SKM-1 (cell line): ENCODE data around the gene MIGA2.

Source experiments
- DNase-seq: peaks from one replicate; lab custom pipeline; 2025; ENCODE audit not compliant: unreplicated experiment; lab: John Stamatoyannopoulos, UW

The MIGA2 gene

GRCh38 chr9:129070696-129071525 lies 34.5 kb downstream of the MIGA2 start:
- no peak for DNase-seq

GRCh38 chr9:129071526-129072126 lies 35.2 kb downstream of the MIGA2 start:
- no peak for DNase-seq

- no peak for DNase-seq
Measured at GRCh38 chr9:129072171-129072570, 35.7 kb downstream of the MIGA2 start.

GRCh38 chr9:129073404-129073803 lies 37.0 kb downstream of the MIGA2 start:
- no peak for DNase-seq

- DNase-seq, result no peak
Measured at GRCh38 chr9:129074106-129074505, 37.7 kb downstream of the MIGA2 start.

- no peak for DNase-seq
Measured at GRCh38 chr9:129075996-129076639, 39.7 kb downstream of the MIGA2 start.

- no peak for DNase-seq
Measured at GRCh38 chr9:129076640-129077037, 40.2 kb downstream of the MIGA2 start.

GRCh38 chr9:129077236-129077635 lies 40.8 kb downstream of the MIGA2 start:
- no peak for DNase-seq

- DNase-seq, result no peak
Measured at GRCh38 chr9:129078691-129079503, 42.5 kb downstream of the MIGA2 start.

- no peak for DNase-seq
Measured at GRCh38 chr9:129079829-129080228, 43.4 kb downstream of the MIGA2 start.

GRCh38 chr9:129080298-129080600 lies 43.8 kb downstream of the MIGA2 start:
- no peak for DNase-seq

GRCh38 chr9:129080601-129081387 lies 44.4 kb downstream of the MIGA2 start, which contains the start of gene DOLPP1:
Gene DOLPP1, plus strand, starts transcription at chr9:129081111. Its CDS starts 21 bp downstream, at chr9:129081132.
- peak; percentile 95 for DNase-seq

GRCh38 chr9:129081388-129081904 lies 45.0 kb downstream of the MIGA2 start:
- no peak for DNase-seq

GRCh38 chr9:129084087-129084486 lies 47.7 kb downstream of the MIGA2 start:
- no peak for DNase-seq

- no peak for DNase-seq
Measured at GRCh38 chr9:129089246-129089645, 52.8 kb downstream of the MIGA2 start.

- DNase-seq, result no peak
Measured at GRCh38 chr9:129093602-129094386, 57.4 kb downstream of the MIGA2 start.

- DNase-seq, result no peak
Measured at GRCh38 chr9:129094387-129095169, 58.2 kb downstream of the MIGA2 start.

GRCh38 chr9:129095170-129095667 lies 58.8 kb downstream of the MIGA2 start:
- DNase-seq, result no peak

GRCh38 chr9:129095908-129096307 lies 59.5 kb downstream of the MIGA2 start:
- DNase-seq, result no peak
